ENCODE measurements around the gene MGAT4B.

The MGAT4B gene

DNA sequence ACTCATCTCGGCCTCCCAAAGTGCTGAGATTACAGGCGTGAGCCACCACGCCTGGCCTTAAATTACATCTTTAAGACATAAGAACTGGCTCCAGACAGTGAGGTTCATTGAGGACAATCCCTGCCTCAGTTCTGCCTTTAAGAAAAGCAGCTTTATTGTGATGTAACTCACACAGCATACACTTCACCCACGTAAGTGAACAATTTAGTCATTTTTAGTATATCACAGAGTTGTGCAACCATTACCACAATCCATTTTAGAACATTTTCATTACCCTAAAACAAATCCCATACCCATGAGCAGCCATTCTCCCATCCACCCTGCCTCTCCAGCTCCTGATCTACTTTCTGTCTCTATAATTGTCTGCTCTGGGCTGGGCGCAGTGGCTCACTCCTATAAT lies 36.9 kb downstream of the MGAT4B start:
- peak; percentile 54 for DNase-seq (ENCODE audit: low read depth)

DNA sequence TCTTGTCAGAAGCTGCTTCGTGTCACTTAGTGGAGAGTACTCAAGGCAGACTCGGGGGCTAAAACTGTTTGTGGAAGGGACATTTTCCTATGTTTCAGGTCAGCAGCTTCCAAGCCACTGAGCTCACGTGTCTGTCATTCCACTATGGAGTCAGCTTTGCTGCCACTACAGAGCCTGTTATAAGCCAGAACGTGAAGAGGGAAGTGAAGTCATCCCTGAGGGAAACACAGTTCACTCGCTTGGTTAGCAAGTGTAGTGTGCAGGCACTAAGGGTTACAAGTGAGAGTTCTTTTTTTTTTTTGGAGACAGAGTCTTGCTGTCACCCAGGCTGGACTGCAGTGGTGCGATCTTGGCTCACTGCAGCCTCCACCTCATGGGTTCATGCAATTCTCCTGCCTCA lies 37.4 kb downstream of the MGAT4B start:
- no peak for DNase-seq (ENCODE audit: low read depth)

DNA sequence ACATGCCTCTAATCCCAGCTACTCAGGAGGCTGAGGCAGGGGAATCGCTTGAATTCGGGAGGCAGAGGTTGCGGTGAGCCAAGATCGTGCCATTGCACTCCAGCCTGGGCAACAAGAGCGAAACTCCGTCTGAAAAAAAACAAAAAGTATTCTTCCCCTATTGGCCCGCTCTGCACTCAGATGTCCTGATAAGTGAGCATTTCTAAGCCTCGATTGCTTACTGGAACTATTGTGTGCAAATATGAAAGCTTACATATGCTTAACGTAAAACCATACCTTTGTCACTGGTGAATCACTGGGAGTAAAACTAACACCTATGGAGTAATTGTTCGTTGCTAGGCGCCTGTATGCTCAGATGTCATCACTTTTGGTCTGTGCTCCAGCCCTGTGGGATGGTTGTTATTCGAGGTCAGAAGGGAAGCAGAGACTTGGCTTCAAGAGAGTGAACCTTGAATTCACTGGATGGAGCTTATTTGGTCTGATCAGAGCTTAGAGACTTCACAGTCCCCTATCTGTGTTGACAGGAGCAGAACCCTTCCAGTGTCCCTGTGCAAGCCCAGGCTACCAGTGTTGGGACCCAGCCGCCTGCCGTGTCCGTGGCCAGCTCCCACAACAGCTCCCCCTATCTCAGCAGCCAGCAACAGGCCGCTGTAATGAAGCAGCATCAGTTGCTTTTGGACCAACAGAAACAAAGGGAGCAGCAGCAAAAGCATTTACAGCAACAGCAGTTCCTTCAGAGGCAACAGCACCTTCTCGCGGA lies 38.2 kb downstream of the MGAT4B start:
- peak; percentile 12 for DNase-seq (ENCODE audit: low read depth)

DNA sequence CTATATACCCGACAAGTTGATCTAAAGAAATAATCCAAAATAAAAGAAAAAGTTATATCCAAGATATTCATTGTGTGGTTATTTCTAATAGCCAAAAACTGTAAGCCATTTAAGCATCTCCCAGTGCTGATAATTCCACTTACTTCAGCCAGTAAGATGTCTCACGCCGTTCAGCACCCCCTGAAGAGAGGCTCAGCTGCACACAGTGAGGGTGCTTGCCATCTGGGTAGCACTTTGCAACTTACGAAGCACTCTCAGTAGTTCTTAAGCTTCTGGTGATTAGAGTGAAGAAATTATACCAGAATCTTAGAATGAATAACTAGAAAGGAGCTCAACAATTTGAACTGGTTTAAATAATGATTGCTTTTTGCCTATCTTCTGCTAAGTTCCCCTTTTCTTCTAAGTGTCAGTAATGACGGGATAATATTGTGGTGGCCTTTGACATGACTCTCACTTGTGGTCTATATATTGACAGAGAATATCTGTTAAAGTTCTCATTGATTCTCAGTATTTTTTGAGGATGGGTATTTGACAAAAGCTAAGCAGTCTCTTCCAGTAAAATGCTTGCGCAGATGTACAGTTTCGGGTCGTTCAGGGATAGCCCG lies 39.1 kb downstream of the MGAT4B start:
- DNase-seq (ENCODE audit: low read depth): no peak

DNA sequence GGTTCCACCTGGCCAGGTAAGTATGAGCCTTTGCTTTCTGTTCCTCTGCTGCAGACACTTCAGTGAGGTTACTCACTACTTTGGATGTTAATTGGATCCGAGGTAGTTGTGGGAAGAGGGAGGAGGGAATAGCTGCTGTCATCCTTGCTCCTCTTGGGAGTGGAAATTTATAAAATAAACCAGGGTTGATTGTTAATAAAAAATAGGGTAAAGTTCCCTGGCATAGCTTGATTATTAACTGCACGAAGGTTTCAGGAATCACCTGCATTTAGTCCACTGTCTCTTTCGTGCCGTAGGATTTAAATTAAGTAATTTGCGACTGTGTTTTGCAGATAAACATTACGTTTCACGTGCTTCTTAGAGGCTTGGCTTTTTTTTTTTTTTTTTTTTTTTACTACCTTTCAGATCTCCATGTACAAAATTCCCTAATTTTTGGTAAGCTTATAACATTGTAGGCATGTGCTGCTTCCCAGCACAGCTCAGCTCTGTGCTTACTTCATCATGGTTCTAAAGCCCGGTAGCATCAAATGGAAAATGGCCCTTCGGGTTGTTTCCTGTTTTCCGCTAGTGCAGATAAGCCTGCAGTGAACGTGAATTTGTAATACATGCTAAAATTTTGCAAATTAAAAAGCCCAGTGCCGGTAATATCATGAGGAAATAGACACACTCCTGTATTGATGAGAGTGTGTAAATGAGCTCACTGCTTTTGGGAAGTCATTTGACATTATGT lies 39.8 kb downstream of the MGAT4B start:
- DNase-seq (ENCODE audit: low read depth): no peak

DNA sequence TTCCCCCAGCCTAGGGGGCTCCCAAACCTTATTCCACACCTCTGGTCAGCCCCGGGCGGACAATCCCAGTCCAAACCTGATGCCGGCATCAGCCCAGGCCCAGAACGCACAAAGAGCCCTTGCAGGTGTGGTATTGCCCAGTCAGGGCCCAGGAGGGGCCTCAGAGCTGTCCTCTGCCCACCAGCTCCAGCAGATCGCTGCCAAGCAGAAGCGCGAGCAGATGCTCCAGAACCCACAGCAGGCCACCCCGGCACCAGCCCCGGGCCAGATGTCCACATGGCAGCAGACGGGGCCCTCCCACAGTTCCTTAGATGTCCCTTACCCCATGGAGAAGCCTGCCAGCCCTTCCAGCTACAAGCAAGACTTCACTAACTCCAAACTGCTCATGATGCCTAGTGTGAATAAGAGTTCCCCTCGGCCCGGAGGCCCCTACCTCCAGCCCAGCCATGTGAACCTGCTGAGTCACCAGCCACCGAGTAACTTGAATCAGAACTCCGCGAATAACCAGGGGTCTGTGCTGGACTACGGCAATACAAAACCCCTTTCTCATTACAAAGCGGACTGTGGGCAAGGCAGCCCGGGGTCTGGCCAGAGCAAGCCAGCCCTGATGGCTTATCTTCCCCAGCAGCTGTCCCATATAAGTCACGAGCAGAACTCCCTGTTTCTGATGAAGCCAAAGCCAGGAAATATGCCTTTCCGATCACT lies 40.5 kb downstream of the MGAT4B start:
- DNase-seq (ENCODE audit: low read depth): peak; percentile 65

DNA sequence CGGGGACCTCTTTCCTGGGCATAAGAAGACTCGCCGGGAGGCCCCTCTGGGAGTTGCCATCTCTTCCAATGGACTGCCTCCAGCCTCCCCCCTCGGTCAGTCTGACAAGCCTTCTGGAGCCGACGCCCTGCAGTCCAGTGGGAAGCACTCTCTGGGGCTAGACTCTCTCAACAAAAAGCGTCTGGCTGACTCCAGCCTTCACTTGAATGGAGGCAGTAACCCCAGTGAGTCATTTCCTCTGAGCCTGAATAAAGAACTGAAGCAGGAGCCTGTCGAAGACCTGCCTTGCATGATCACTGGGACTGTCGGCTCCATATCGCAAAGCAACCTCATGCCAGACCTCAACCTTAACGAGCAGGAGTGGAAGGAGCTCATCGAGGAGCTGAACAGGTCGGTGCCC lies 41.3 kb downstream of the MGAT4B start:
- DNase-seq (ENCODE audit: low read depth): peak; percentile 74

DNA sequence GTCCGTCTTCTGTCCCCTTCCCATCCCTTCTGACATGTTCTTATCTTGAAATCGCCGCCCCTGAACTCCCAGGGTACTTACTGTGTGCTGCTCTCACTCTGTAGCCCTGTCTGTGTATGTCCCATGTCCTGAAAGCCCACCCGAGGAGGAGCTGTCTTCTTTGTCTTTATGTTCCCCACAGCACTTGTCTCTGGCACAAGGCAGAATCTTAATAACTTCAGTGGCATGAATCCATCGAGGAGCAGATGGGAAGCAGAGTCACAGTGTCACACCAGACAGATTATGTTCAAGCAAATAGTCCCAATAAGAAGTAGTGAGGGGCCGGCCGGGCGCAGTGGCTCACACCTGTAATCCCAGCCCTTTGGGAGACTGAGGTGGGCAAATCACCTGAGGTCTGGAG lies 42.6 kb downstream of the MGAT4B start:
- DNase-seq (ENCODE audit: low read depth): no peak

DNA sequence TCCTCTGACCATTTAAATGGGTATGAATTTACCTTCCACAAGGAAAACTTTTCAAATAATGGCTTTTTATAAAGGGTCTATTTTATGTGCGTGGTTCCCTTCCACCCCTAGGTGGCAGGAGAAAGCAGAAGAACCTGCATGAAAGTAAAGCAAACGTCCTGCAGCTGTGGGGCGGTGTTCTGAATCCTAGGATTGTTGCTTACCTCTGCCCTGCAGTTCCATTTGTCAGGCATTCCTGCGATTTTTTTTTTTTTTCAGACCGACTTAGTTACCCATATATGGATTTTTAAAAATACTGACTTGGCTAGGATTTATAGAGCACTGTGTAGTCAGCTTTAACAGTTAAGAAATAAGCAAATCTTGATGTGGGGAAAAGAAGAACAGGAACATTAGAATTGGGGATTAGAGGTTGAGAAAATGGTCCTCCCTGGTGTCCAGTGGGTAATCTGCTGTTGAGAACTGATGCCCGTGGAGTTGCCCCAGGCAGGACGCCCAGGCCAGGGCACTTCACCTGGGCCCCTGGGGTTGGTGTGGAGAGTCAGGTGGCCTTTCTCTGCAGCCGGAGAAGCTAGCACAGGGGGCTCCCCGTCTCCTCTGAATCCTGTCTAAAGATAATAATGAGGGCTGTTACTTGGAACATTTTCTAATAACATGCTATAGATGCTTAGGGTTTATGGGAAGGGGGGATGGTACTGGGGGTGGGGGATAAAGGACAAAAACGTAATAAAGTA lies 43.3 kb downstream of the MGAT4B start:
- peak; percentile 82 for DNase-seq (ENCODE audit: low read depth)

DNA sequence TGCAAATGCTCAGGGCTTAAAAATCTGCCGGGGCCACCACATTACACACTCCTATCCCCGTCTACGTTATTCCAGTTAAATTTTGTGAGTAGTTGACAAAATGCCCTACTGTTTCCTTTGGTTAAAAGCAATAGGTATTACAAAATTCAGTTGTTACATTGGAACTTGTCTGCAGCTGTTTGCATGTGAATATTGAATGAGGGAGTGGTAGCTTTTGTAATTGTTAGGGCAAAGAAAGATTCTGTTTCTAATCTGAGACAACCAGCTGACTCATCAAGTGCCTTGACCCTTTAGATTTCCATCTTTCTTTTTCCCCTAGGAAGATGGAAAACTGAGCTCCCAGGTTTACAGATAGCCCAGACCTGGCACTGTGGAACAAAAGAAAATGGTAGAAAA lies 43.9 kb downstream of the MGAT4B start:
- peak; percentile 53 for DNase-seq (ENCODE audit: low read depth)

DNA sequence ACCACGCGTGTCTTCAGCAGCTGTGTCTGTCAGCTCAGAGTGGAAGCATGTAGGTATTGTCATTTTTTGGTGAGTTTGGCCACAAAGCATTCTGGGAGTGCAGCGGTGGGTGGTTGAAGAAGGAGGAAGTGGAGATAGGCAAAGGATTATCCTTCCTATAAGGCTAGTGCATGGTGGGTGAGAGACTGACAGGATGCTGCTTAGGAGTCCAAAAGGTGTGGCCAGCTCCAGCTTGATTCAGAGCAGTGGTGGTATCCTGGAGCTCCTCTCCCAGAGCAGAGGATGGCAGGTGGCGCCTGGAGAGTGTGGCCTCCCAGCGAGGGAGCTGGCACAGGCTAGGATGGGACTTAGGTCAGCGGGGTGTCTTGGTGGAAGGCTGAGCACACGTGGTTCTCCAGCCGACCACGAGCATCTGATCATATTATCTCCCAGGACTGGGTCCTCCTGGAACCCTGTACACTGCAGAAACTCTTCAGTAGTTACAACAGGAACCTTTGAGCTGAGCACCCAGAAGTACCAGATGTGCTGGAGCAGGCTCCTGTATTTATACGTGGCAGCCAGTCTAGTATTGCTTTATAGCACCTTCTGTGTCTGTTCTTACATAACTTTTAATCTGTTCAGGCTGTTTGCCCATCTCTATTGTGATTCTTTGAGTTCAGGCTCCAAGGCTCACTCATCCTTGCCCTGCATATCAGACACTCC lies 44.4 kb downstream of the MGAT4B start:
- peak; percentile 56 for DNase-seq (ENCODE audit: low read depth)

DNA sequence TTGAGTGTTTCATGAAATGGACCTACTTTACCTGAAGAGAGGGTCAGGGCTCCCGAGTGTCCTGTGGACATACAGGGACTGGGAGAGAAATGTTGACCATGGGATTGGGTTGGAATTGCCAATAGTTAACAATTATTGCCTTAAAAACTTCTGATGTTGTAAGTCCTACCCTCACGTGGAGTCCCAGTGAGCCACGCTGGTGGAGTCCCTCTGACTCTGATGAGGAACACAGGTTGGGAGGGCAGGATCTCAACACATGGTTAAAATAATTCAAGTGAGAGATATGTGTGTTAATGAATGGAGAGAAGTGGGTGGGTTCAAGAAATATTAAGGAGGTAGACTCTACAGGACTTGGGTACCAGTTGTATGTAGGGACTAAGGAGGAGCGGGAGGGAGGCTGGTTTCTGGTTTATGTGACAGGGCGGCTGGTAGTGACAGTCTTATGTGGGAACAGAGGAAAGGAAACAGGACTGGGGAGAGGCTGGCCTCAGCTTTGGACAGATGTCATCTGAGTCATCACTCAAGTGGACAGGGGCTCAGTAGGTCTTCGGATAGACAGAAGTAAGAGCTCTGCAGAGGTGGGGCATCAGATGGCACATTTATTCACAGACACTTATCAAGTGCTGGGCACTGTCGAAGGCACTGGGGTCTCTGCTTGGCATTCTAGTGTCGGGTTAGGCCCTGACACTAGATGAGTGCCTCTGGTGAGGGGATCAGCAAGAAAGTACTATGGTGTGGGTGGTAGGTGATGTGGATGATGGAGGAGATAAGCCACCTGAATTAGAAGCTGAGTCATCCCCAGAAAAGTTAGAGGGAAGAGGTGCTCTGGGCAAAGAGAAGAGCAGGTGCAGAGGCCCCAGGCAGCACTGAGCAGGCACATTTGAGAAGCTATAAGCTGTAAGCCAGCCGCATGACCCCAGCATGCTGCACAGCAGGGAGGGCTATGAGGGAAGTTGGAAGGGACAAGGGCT lies 46.8 kb downstream of the MGAT4B start:
- no peak for DNase-seq (ENCODE audit: low read depth)

DNA sequence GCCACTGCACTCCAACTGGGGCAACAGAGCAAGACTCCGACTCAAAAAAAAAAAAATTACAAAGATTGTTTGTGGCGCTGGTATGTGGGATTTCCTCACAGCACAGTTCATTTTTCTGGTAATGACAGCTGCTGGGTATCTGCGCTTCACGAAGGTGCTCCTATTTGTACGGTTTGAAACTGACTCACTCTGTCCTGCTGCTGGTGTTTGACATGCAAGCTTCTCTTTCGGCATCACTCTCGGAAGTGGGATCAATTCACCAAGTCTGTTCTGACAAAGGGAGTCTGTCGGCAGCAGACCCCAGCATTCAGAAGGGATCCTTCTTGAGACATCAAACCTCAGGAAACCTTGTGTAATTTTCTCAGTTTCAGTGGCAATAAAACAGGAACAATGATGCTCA lies 47.7 kb downstream of the MGAT4B start:
- DNase-seq (ENCODE audit: low read depth): peak; percentile 31

DNA sequence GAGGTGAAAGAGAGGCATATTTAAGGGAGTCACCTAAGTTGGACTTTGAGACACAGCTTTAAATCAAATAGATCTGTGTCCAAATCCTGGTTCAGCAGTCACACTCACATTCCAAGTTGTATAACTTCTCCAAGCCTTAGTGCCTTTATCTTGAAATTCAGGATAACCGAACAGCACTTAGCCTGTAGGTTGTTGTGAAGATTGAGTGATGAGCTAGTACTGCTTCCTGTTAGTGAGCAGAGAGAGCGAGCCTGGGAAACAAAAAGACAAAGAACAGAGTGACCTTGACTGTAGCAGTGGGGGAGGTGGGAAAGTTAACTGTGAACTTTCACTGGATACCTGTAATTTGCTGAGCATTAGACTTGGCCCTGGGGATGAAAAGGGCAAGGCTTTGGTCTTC lies 51.6 kb downstream of the MGAT4B start:
- DNase-seq (ENCODE audit: low read depth): peak; percentile 81

DNA sequence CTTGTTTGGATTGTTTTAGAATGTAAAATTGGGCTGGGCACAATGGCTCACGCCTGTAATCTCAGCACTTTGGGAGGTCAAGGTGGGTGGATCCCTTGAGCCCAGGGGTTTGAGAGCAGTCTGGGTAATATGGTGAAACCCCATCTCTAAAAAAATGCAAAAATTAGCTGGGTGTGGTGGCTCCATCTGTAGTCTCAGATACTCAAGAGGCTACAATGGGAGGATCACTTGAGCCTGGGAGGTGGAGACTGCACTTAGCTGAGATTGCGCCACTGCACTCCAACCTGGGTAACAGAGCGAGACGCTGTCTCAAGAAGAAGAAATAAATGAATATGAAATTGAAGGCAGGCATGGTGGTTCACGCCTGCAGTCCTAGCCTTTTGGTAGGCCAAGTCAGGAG lies 52.7 kb downstream of the MGAT4B start:
- DNase-seq (ENCODE audit: low read depth): no peak

DNA sequence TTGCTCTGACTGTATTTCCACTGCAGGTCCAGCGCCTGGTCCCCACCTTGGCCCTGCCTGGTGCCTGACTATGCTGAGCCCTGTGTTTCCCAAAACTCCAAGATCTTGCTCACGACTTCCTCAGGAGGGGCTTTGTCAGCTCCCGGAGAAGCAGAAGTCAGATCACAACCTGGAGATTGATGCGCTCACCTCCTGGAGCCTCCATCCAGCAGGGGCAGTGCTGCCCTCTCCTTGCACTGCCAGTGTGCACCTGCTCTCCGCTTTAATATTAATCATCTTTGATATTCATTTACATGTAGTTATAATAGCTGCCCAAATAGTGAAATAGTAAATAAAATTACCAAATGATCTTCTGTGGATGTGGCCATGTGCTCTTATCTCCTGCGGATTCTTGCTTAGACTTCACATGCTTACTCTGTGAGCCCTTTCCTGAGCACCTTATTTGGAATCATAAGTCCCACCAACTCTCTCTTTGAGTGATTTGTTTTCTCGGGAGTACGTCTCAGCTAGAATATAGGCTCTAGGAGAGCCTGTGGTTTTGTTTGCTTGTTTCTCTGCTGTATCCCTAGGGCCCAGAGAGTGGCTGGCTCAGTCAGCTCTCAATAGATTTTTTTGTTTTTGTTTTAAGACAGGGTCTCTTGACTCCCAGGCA lies 56.7 kb downstream of the MGAT4B start:
- peak; percentile 63 for DNase-seq (ENCODE audit: low read depth)

DNA sequence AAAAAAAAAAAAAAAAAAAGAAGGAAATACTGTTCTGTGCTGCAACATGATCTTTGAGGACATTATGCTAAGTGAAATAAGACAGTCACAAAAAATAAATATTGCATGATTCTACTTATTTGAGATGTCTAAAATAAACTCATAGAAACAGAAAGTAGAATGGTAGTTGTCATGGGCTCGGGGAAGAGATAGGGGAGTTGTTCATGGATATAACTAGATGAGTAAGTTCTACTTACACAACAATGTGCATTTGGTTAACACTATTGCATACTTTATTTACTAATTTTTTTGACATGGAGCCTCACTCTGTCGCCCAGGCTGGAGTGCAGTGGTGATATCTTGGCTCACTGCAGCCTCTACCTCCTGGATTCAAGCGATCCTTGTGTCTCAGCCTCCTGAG lies 58.9 kb downstream of the MGAT4B start:
- DNase-seq (ENCODE audit: low read depth): peak; percentile 66

All from amniotic epithelial cell (primary cell).